Epidermal melanocyte (primary cell): ENCODE data around the gene DRAP1.
A peak's percentile ranks its signal among the peaks of the same experiment; 100 is the strongest.

Source experiments
- DNase-seq: peaks from one replicate; pipeline ENCODE4 v3.0.0; 2011; ENCODE audit warnings: low spot score; ENCODE audit not compliant: insufficient read length

Gene DRAP1, protein sequence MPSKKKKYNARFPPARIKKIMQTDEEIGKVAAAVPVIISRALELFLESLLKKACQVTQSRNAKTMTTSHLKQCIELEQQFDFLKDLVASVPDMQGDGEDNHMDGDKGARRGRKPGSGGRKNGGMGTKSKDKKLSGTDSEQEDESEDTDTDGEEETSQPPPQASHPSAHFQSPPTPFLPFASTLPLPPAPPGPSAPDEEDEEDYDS

GRCh38 chr11:65919141-65919572, at the start of gene DRAP1:
DRAP1 (plus strand) TSS chr11:65919426; CDS start chr11:65919502, 76 bp downstream.
- DNase-seq = peak; percentile 86

- DNase-seq = no peak
These were observed 49.5 kb upstream of the DRAP1 start for GRCh38 chr11:65869643-65870306.

GRCh38 chr11:65870307-65870658, 48.9 kb upstream of the DRAP1 start:
- DNase-seq = no peak

- no peak for DNase-seq
These were observed 48.2 kb upstream of the DRAP1 start for GRCh38 chr11:65870706-65871681.

GRCh38 chr11:65871811-65872548, 47.2 kb upstream of the DRAP1 start:
- no peak for DNase-seq

- DNase-seq = no peak
These were observed 46.5 kb upstream of the DRAP1 start, which contains the start of gene EFEMP2 for GRCh38 chr11:65872586-65873317. EFEMP2 (minus strand) TSS chr11:65872800; CDS start chr11:65872354, 446 bp downstream.

- DNase-seq = peak; percentile 92
These were observed 45.7 kb upstream of the DRAP1 start for GRCh38 chr11:65873318-65874156.

DNA sequence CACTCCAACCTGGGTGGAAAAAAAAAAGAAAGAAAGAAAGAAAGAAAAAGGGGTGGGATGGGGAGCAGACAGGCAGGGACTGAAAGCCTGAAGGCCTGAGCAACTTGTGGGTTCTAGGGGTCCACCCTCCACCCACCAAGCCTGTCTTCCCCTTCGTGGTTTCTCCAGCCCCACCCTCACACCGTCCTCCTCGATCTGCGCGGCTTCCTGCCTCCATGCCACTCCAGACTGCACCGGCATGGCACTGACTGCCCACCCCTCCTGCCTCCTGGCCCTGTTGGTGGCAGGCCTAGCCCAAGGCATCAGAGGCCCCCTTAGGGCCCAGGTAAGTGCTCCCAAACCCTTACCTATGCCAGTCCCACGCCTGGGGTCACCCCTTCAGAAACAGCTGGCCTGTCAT, 39.6 kb upstream of the DRAP1 start, which contains the start of gene CTSW:
CTSW (plus strand) TSS at position 221 of the 400 bp plus-strand sequence; CDS start at position 239, 18 bp downstream.
- no peak for DNase-seq

DNA sequence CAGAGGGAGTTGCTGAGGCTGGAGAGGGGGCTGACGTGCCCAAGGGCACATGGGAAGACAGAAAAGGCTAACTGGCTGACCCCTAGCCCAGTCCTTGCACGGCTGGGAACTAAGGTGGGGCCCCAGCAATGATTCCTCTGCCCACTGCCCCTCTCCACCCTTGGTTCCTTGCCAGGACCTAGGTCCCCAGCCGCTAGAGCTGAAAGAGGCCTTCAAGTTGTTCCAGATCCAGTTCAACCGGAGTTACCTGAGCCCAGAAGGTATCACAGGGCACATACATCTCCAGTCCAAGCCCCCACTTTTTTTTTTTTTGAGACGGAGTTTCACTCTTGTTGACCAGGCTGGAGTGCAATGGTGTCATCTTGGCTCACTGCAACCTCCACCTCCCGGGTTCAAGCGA, 39.2 kb upstream of the DRAP1 start:
- DNase-seq = no peak

DNA sequence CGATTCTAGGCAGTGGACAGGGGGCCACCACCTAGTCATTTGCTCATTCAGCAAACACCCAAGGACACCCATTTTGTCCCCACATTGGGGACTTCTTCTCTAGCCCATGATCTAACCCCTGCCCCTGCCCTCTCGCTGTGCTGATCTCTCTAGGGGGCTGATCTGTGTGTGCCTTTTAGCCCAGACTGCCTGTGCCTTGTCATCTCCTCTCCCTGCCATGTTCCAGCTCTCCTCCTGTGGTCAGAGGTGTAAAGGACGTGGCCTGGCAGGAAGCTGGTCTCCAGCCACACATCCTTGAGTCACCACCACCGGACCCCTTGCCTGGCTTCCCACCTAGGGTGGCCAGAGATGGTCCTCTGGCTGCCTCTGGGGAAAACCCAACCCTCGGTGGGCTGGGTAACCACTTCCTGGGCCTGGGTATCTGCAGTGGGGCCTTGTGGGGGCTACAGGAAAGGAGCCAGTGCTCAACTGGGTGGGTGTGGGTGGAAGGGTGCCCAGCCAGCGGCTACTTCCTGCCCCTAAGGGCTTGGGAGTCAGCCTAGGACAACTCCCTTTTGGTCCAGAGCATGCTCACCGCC, 38.3 kb upstream of the DRAP1 start:
- DNase-seq = no peak

- no peak for DNase-seq
These were observed 36.8 kb upstream of the DRAP1 start for GRCh38 chr11:65882120-65883057.

DNA sequence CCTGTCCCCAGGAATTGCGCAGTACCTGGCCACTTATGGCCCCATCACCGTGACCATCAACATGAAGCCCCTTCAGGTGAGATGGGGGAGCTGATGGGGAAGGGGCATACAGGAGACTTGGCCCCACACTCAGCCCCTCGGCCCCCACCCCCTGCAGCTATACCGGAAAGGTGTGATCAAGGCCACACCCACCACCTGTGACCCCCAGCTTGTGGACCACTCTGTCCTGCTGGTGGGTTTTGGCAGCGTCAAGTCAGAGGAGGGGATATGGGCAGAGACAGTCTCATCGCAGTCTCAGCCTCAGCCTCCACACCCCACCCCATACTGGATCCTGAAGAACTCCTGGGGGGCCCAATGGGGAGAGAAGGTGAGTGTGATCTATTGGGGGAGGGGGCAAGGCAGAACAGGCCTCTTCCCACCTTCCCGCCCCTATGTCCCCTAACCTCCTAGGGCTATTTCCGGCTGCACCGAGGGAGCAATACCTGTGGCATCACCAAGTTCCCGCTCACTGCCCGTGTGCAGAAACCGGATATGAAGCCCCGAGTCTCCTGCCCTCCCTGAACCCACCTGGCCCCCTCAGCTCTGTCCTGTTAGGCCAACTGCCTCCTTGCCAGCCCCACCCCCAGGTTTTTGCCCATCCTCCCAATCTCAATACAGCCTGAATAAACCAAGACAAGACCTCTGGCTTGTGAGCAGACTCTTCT, 36.0 kb upstream of the DRAP1 start:
- DNase-seq = no peak

GRCh38 chr11:65883786-65884715, 35.2 kb upstream of the DRAP1 start:
- no peak for DNase-seq

DNA sequence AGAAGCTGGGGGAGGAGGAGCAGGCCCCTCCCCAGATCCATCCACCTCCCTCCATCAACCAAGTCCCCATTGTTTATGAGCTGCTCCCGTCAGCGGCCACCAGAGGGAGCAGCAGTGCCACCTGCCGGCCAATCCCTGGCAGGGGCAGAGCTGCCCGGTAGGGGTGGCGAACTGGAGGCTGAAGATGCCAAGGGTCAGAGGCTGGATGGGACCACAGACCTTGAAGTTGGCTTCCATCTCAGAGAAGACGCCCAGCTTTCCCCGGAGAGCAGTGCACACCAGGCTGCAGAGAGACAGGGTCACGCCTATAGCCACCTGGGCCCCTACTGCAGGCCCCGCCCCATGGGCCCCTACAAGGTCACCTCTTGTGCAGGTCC, 34.5 kb upstream of the DRAP1 start:
- peak; percentile 83 for DNase-seq

- DNase-seq = no peak
These were observed 34.0 kb upstream of the DRAP1 start for GRCh38 chr11:65885231-65885630.

DNA sequence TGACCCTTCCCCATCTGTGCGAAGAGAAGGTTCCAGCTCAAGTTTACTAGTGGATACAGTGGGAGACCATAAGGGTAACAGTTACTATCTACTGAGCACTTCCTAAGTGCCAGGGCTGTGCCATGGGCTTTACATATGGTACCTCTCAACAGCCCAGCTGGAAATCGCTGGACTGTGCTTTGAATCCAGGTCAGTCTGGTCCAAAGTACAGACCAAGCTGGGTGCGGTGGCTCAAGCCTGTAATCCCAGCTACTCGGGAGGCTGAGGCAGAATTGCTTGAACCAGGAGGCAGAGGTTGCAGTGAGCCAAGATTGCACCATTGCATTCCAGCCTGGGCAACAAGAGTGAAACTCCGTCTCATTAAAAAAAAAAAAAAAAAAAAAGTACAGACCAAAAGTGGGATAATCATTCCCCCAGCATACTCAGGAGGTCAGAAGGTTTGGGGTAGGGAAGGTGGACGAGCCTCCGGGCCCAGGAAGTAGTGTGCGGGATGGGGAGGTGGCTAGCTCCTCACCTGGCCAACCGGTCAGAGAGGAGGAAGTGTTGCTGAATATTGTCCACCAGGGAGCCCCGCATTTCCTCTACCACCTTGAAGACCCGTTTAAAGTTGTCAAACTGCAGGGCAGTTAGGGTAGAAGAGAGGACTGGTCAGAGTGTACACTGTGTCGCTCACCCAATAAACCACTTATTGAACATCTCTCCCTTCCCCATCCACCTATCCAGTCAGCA, 33.3 kb upstream of the DRAP1 start:
- no peak for DNase-seq
